ENCODE results near the gene EEF1AKMT3. TPM values are rescaled to one million over a fixed set of nuclear protein-coding genes. Genes with fewer than 3 reads are reported as not detected.

The EEF1AKMT3 gene
- total and polyA plus RNA-seq, 9 of the 15 experiments (the other 6 are each of a cell fraction or from before 2014, with no cell fraction given) = 4.1 to 17.2 (median 7.9) TPM

GRCh38 chr12:57795354-57795753 lies 22.9 kb downstream of the EEF1AKMT3 start:
- H3K4me1 ChIP-seq (replicated peaks in 1 of 2; ENCODE audit: control insufficient read depth in 2 of 2, insufficient read depth in 2 of 2, low read length in 2 of 2) = peaks cover 2 to 4% of the 10 kb centered on the region in 2 experiments; a peak in 2 of 5 replicates
- ATAC-seq = no peak
- POLR2A ChIA-PET = no interaction called here
- no peak overlapping the region for H2AFZ ChIP-seq (ENCODE audit: low read depth, low read length)
- H3K4me3 ChIP-seq = no peak overlapping the region
- H3K9me1 ChIP-seq (ENCODE audit: control insufficient read depth, insufficient read depth, low read length) = no peaks in the 10 kb centered on the region
- H3K4me2 ChIP-seq (ENCODE audit: insufficient read depth, low read length) = no peak overlapping the region
- H3K9me3 ChIP-seq (replicated peaks; ENCODE audit: control insufficient read depth, insufficient read depth, low read depth, low read length) = no peaks in the 10 kb centered on the region
- intact Hi-C loops (cut with micrococcal nuclease) = no loop called here
- no peak for FAIRE-seq
- H3K36me3 ChIP-seq (ENCODE audit: control insufficient read depth, insufficient read depth, low read length) = peaks cover 75% of the 10 kb centered on the region
- 95% methylated on average over 6 of the region's 6 CpGs for WGBS (ENCODE audit: insufficient coverage, low coverage, missing lambda C conversion rate)
- no peaks in the 10 kb centered on the region for H3K27me3 ChIP-seq (ENCODE audit: control insufficient read depth in 2 of 2, insufficient read depth in 2 of 2, low read length in 2 of 2)
- BruUV-seq (replicated peaks) = no TSS peak
- in situ Hi-C loops (cut with MboI) = no loop called here
- no peaks in the 10 kb centered on the region for H4K20me1 ChIP-seq (replicated peaks; ENCODE audit: control insufficient read depth, insufficient read depth, low read length)
- H3K9ac ChIP-seq (ENCODE audit: insufficient read depth in 1 of 2, low read depth in 2 of 2, low read length in 2 of 2) = no peak overlapping the region
- H3K27ac ChIP-seq (ENCODE audit: extremely low read depth, low read depth, low read length) = no peak overlapping the region
- CTCF ChIA-PET (ENCODE audit: low intra/inter-chr PET ratio) = no interaction called here
- DNase-seq (ENCODE audit: extremely low read depth in 1 of 4, low spot score in 3 of 4) = no peak
- peaks cover 2% of the 10 kb centered on the region; the same call in 1 of the 3 replicates for H3K79me2 ChIP-seq (ENCODE audit: control insufficient read depth, insufficient read depth, low read length)
- no peak for TF ChIP-seq MXI1 (IDR thresholded peaks at IDR 0.05; ENCODE audit: low read depth, low read length)
- TF ChIP-seq BRF1 (IDR thresholded peaks at IDR 0.05; ENCODE audit: borderline replicate concordance, extremely low read depth, insufficient read length) = no peak
- TF ChIP-seq CBX8 (IDR thresholded peaks at IDR 0.05; ENCODE audit: borderline replicate concordance, extremely low read depth, low read depth, low read length, poor library complexity, severe bottlenecking) = no peak
- TF ChIP-seq ZNF280A (IDR thresholded peaks at IDR 0.05; ENCODE audit: low read depth, partially characterized antibody) = no peak
- TF ChIP-seq STAG1 (CRISPR knock-in tag; IDR thresholded peaks at IDR 0.05; ENCODE audit: borderline replicate concordance) = no peak
- TF ChIP-seq GTF3C2 (IDR thresholded peaks at IDR 0.05; ENCODE audit: borderline replicate concordance, extremely low read depth, insufficient read length) = no peak
- TF ChIP-seq FOXJ3 (CRISPR knock-in tag; IDR thresholded peaks at IDR 0.05) = no peak
- TF ChIP-seq HNRNPK (IDR thresholded peaks at IDR 0.05; ENCODE audit: low read depth, low read length, poor library complexity, severe bottlenecking) = no peak
- no peak for TF ChIP-seq TBP (optimal IDR thresholded peaks at IDR 0.05; ENCODE audit: low read depth, low read length)
- TF ChIP-seq SREBF2 (CRISPR knock-in tag; IDR thresholded peaks at IDR 0.05) = no peak
- TF ChIP-seq HES1 (IDR thresholded peaks at IDR 0.05; ENCODE audit: low read depth) = no peak
- no peak for TF ChIP-seq ZNF561 (CRISPR knock-in tag; conservative IDR thresholded peaks at IDR 0.05)

Measured in K562 (cell line).